DOHH2 (cell line): Measurements from ENCODE around the gene ATP8A2.

ENCODE experiments used
- H3F3A ChIP-seq: fragments of 200-600 bp; sonication (generic), shearing (Covaris generic); 2 replicates; pipeline ENCODE4 v1.6.0; 2016; ENCODE audit warnings: antibody characterized with exemption, mild to moderate bottlenecking; ENCODE audit not compliant: control insufficient read depth, insufficient read depth
- H3K27ac ChIP-seq: fragments of 200-600 bp; sonication (generic); 2 replicates; pipeline ENCODE4 v1.5.1; 2014; ENCODE audit warnings: low read depth, mild to moderate bottlenecking, low read length, moderate library complexity
- H3K27me3 ChIP-seq: fragments of 200-600 bp; sonication (generic); 2 replicates; pipeline ENCODE4 v1.6.1; 2014; ENCODE audit warnings: mild to moderate bottlenecking, low read length, mixed read lengths; ENCODE audit not compliant: control insufficient read depth
- H3K36me3 ChIP-seq: fragments of 200-600 bp; sonication (generic); 2 replicates; pipeline ENCODE4 v1.6.1; 2014; ENCODE audit warnings: mild to moderate bottlenecking, low read length, moderate library complexity, mixed read lengths; ENCODE audit not compliant: control insufficient read depth
- H3K4me1 ChIP-seq: fragments of 200-600 bp; sonication (generic); 2 replicates; pipeline ENCODE4 v1.6.1; 2014; ENCODE audit warnings: mild to moderate bottlenecking, low read length, mixed read lengths; ENCODE audit not compliant: control insufficient read depth
- H3K4me2 ChIP-seq: fragments of 200-600 bp; sonication (generic); 2 replicates; pipeline ENCODE4 v1.6.0; 2014; ENCODE audit warnings: mild to moderate bottlenecking, low read length, moderate library complexity
- H3K4me3 ChIP-seq: fragments of 200-600 bp; sonication (generic); 2 replicates; pipeline ENCODE4 v1.5.1; 2014; ENCODE audit warnings: mild to moderate bottlenecking, low read length, mixed read lengths
- H3K79me2 ChIP-seq: fragments of 200-600 bp; sonication (generic); 2 replicates; pipeline ENCODE4 v1.6.1; 2014; ENCODE audit warnings: mild to moderate bottlenecking, low read length, mixed read lengths; ENCODE audit not compliant: control insufficient read depth
- H3K9me2 ChIP-seq: fragments of 200-600 bp; sonication (generic); replicated peaks from 2 replicates; pipeline ENCODE4 v1.6.1; 2014; ENCODE audit warnings: mild to moderate bottlenecking, low read length, mixed read lengths; ENCODE audit not compliant: control insufficient read depth
- H3K9me3 ChIP-seq: fragments of 200-600 bp; sonication (generic); 2 replicates; pipeline ENCODE4 v1.6.1; 2014; ENCODE audit warnings: antibody characterized with exemption, low read length, mixed read lengths; ENCODE audit not compliant: control insufficient read depth, insufficient read depth
- H4K20me1 ChIP-seq: fragments of 200-600 bp; sonication (generic); 2 replicates; pipeline ENCODE4 v1.6.0; 2014; ENCODE audit warnings: low read depth, mild to moderate bottlenecking, antibody characterized with exemption, low read length, moderate library complexity; ENCODE audit not compliant: control insufficient read depth, insufficient read depth
- CTCF ChIP-seq: fragments of 200-600 bp; sonication (generic); IDR thresholded peaks from one replicate; pipeline ENCODE4 v1.5.1; 2014; ENCODE audit warnings: antibody characterized with exemption, mild to moderate bottlenecking, low read depth, low read length; ENCODE audit not compliant: poor library complexity, severe bottlenecking
- EZH2phosphoT487 ChIP-seq: fragments of 200-600 bp; sonication (generic); IDR thresholded peaks from 2 replicates; pipeline ENCODE4 v1.6.1; 2017; ENCODE audit warnings: borderline replicate concordance, mild to moderate bottlenecking, antibody characterized with exemption, low read length, moderate library complexity, mixed read lengths

ATP8A2 gene

GRCh38 chr13:26007261-26008125 lies 635.7 kb downstream of the ATP8A2 start:
- Histone ChIP-seq H3K9me2 (no peaks in the 10 kb centered on the region), H3K9me3 (no peaks in the 10 kb centered on the region), H3K4me3 (no peak overlapping the region), H3K79me2 (no peaks in the 10 kb centered on the region), H3K27me3 (no peaks in the 10 kb centered on the region), H4K20me1 (no peaks in the 10 kb centered on the region), H3K36me3 (no peaks in the 10 kb centered on the region), H3K4me1 (no peaks in the 10 kb centered on the region), H3K27ac (no peak overlapping the region), H3F3A (no peaks in the 10 kb centered on the region), H3K4me2 (no peak overlapping the region)
- TF ChIP-seq EZH2phosphoT487: no peak
- TF ChIP-seq CTCF: no peak

GRCh38 chr13:26010487-26011207 lies 638.9 kb downstream of the ATP8A2 start:
- TF ChIP-seq EZH2phosphoT487 (no peak), CTCF (no peak)
- H3K4me2 ChIP-seq: no peak overlapping the region

GRCh38 chr13:26011208-26011573 lies 639.4 kb downstream of the ATP8A2 start:
- Histone ChIP-seq H3K27ac (no peak overlapping the region), H4K20me1 (no peaks in the 10 kb centered on the region), H3K4me1 (no peaks in the 10 kb centered on the region), H3K36me3 (no peaks in the 10 kb centered on the region), H3K27me3 (no peaks in the 10 kb centered on the region), H3K9me2 (no peaks in the 10 kb centered on the region), H3K4me3 (no peak overlapping the region), H3K79me2 (no peaks in the 10 kb centered on the region), H3F3A (no peaks in the 10 kb centered on the region), H3K4me2 (no peak overlapping the region), H3K9me3 (no peaks in the 10 kb centered on the region)
- TF ChIP-seq CTCF (no peak), EZH2phosphoT487 (no peak)

More at GRCh38 chr13:26010487-26011207, 638.9 kb downstream of the ATP8A2 start:
- Histone ChIP-seq H4K20me1 (no peaks in the 10 kb centered on the region), H3K9me2 (no peaks in the 10 kb centered on the region), H3K27me3 (no peaks in the 10 kb centered on the region), H3K9me3 (no peaks in the 10 kb centered on the region), H3K27ac (no peak overlapping the region), H3K4me1 (no peaks in the 10 kb centered on the region), H3K4me3 (no peak overlapping the region), H3K79me2 (no peaks in the 10 kb centered on the region), H3F3A (no peaks in the 10 kb centered on the region), H3K36me3 (no peaks in the 10 kb centered on the region)
